K562 (cell line): ENCODE data around the gene RNGTT.

Source experiments
- ATF2 ChIP-seq: sonication (generic); formaldehyde crosslinking; IDR thresholded peaks from 2 replicates; pipeline ENCODE4 v1.8.1; 2022; ENCODE audit warnings: missing genetic modification reagents
- CTCF ChIP-seq, 3 experiments: IDR thresholded peaks in 2 of 3; conservative IDR thresholded peaks in 1 of 3; 2 replicates each; pipeline ENCODE4 v1.5.1; 2011 to 2012; ENCODE audit warnings: low read length in 3 of 3, mild to moderate bottlenecking in 3 of 3, control low read depth in 2 of 3, improper control_type of control experiment in 1 of 3, inconsistent platforms in 1 of 3, low read depth in 1 of 3, mixed read lengths in 1 of 3, moderate library complexity in 1 of 3; ENCODE audit not compliant: insufficient read depth in 2 of 3
- HEY1 ChIP-seq: fragments of 250-450 bp; sonication (Bioruptor Pico); IDR thresholded peaks from 2 replicates; pipeline ENCODE4 v1.5.0; 2020; ENCODE audit warnings: mild to moderate bottlenecking, moderate library complexity, borderline replicate concordance
- MAFG ChIP-seq: fragments of 450-650 bp; conservative IDR thresholded peaks from 2 replicates; pipeline ENCODE4 v1.6.1; 2016; ENCODE audit warnings: missing genetic modification characterization, missing compliant biosample characterization
- NBN ChIP-seq: fragments of 450-650 bp; IDR thresholded peaks from 2 replicates; pipeline ENCODE4 v1.6.1; 2016; ENCODE audit warnings: low read depth, mild to moderate bottlenecking
- NFIX ChIP-seq: fragments of 250-450 bp; sonication (Bioruptor Pico); IDR thresholded peaks from 2 replicates; pipeline ENCODE4 v1.4.0; 2020; ENCODE audit warnings: low read depth, mild to moderate bottlenecking, moderate library complexity
- RBM39 ChIP-seq: fragments of 200-400 bp; formaldehyde crosslinking; optimal IDR thresholded peaks from 2 replicates; pipeline ENCODE3; 2018; ENCODE audit warnings: low read depth, low read length
- SMARCC2 ChIP-seq: fragments of 450-650 bp; IDR thresholded peaks from 2 replicates; pipeline ENCODE4 v1.6.1; 2017; ENCODE audit warnings: antibody characterized with exemption, moderate library complexity, mild to moderate bottlenecking, low read depth
- ZBED1 ChIP-seq: IDR thresholded peaks from 2 replicates; pipeline ENCODE4 v1.6.1; 2014
- ZBTB2 ChIP-seq: fragments of 450-650 bp; IDR thresholded peaks from 2 replicates; pipeline ENCODE4 v1.6.1; 2016; ENCODE audit warnings: antibody characterized with exemption
- ZNF121 ChIP-seq: sonication (generic); formaldehyde crosslinking; conservative IDR thresholded peaks from 2 replicates; pipeline ENCODE4 v1.8.0; 2022; ENCODE audit warnings: missing genetic modification reagents
- ZNF263 ChIP-seq: sonication (generic); formaldehyde crosslinking; IDR thresholded peaks from 2 replicates; pipeline ENCODE4 v1.8.0; 2022; ENCODE audit warnings: mild to moderate bottlenecking, missing genetic modification reagents, borderline replicate concordance
- ZNF561 ChIP-seq: fragments of 450-650 bp; formaldehyde crosslinking; conservative IDR thresholded peaks from 2 replicates; pipeline ENCODE4 v1.4.0; 2020; ENCODE audit warnings: mild to moderate bottlenecking, moderate library complexity

- TF ChIP-seq NBN (no peak), ATF2 (no peak), RBM39 (no peak), ZBED1 (no peak), ZNF121 (no peak), ZNF263 (no peak), SMARCC2 (no peak), ZBTB2 (no peak), NFIX (CRISPR knock-in tag) (no peak), MAFG (tag) (no peak), ZNF561 (CRISPR knock-in tag) (no peak), HEY1 (CRISPR knock-in tag) (no peak), CTCF (IDR thresholded peaks at IDR 0.05 in 2 of 3, conservative IDR thresholded peaks at IDR 0.05 in 1 of 3; ENCODE audit: insufficient read depth in 2 of 3, low read depth in 1 of 3, low read length in 3 of 3) (no peak)
Measured at GRCh38 chr6:88569959-88570358, 393.5 kb downstream of the RNGTT start.
